ENCODE data around the gene U2AF2.

GRCh38 chr19:55656988-55657747 lies 2.3 kb downstream of the U2AF2 start:
- no peak for TF ChIP-seq CTCF (IDR thresholded peaks at IDR 0.05)
- no peak for TF ChIP-seq POLR2A (IDR thresholded peaks at IDR 0.05)

Data from esophagus squamous epithelium (tissue), 4 donors.